Superior temporal gyrus (tissue), 1 donor: Measurements from ENCODE around the gene RPRD1B.

Experiments
- DNase-seq: peaks from one replicate; pipeline ENCODE4 v3.0.0-alpha.2; 2016; ENCODE audit errors: extremely low spot score

The RPRD1B gene

DNA sequence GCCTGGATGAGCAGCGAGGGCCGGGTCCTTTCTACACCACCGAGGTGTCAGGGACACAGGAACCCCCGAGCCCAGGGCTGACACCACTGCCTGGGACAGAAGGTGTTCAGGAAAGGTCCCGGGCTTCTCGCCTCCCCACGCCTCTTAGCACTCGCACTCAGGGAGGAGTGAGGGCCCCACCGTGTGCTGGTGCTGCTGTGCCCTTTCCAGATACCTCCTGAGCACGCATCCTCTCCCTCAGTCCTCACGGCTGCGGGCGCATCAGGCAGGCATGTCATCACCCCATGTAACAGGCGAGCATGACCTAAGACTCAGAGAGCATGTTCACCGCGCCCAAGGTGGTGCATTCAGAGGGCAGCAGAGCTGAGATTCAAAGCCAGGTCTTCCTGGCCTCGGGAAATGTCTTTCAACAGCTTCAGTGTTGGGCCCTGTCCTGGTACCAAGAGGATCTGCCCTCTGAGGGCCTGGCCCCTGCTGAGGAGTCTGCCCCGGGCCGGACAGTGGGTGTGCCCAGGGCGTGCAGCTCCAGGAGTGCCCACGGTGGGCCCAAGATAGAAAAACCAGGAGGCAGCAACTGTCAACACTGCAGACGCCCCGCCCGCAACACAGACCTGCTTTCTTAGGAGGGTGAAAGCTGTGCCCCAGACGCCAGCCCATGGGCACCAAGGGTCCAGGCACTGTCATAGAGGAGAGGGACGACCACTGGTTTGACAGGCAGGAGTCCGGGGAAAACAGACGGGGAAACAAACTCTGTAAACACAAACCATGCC lies 102.3 kb downstream of the RPRD1B start:
- DNase-seq, result no peak

DNA sequence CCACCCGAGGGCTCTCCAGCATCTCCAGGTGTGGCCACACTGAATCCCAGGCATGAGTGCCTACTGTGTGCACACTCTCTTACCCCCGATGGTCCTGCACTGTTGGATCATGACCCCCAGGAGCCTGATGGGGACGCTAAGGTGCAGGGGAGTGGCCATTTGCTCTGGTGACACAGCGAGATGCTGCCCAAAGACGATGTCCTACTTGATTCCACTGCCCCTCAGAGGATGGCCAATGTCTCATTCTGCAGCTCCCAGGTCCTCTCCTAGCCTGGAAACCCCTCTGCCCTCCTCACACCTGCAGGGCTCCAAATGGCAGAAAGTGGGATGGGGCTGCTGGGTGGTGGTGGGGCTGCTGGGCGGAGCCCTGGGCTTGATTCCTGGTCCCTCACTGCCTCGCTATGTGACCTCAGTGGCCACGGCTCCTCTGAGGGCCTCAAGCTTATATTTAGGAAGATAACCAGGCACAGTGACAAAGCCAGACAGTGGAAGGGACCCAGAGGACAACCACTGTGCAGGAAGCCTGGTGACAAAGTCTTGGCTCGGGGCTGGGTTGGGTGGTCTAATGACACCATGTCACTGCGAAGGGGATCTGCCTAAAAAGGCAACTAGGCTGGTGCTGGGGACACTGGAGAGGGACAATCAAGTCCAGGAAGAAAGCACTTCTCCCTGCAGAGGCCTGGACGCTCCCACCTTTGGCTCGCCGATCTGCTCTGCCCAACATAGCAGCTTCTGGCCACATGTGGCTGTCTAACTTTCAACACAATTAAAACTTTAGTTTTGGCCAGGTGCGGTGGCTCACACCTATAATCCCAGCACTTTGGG lies 103.1 kb downstream of the RPRD1B start:
- DNase-seq, result no peak

DNA sequence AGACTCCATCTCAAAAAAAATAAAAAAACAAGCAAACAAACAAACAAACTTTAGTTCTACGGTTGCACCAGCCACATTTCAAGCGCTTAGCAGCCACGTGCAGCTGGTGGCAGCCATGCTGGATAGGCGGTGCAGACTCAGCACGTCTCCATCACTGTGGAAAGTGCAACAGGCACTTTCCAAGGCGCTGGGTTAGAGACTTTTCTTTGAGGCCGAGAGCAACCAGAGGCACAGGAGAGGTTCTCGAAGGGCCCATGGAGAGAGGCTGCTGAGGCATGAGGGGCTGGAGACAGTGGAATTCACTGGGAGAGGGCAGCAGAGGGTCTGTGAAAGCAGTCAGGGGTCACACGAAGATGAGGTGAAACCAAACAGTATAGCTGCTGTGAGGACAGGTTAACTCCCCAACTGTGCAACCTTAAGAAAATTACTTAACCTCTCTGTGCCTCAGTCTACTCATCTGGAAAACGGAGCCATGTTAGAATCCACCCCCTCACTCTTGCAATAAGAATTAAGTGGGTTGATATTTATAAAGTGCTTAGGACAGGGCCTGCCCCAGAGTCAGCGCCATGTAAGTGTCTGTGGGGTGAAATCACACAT lies 104.0 kb downstream of the RPRD1B start:
- DNase-seq, result no peak

DNA sequence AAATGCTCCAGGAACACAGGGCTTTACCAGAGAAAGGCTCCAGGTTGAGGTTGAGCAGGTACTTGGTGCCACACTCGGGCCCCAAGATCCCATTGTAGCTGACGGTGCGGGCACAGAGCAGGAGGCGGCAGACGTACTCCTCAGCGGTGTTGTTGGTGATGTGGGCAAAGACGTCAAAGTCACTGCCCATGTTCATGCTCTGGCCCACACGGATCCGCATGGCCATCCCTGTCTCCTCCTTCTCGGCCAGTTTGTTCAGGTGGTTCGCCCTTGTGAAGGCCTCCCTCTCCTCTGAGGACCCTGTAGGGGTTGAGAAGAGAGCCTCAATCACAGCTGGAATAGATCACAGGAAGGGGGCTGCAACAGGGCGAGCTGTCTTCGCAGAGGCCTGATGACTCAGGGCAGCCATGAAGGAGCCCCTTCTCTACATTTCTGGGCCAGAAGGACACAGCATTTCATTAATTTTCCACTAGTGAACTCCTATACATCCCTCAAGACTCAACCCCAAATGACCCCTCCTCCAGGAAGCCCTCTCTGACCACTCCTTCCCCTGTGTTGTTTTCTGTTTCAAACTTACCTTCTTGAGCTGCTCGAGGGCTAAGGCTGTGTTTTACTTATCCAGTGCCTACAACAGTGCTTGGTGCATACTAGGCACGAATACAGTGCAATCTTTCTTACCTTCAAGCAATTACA lies 104.7 kb downstream of the RPRD1B start:
- no peak for DNase-seq

DNA sequence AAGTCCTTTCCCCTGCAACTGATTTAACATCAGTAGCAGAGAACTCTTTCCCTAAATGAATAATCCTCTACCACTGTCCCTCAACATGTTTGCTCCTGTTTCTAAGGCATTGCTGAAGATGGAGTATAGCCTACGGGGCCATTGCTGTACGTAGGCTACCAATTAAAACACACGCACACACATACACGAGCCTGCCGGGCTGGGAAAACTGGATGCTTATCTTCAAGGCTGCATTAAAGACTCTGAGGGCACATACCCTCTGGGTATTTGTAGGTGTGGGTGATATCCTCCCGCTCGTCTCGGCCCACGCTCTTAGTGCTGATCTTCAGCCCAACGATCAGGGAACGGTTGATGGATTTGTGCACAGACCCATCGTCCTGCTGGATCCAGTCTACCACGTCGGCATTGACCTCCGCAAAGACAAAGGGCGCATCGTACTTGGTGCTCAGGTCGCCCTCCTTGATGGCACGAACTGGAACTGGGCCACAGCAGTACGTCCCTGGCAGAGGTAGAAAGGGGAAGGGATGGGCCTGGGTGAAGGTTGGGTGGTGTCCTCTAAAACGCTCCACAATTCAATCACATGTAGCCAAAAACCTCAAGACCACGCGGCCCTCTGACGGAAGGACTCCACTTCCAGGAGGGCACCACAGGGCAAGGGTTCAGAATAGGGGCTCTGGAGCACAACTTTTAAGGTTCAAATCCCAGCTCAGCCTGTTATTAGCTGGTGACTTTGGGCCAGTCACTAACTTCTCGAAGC lies 105.8 kb downstream of the RPRD1B start:
- DNase-seq, result no peak

DNA sequence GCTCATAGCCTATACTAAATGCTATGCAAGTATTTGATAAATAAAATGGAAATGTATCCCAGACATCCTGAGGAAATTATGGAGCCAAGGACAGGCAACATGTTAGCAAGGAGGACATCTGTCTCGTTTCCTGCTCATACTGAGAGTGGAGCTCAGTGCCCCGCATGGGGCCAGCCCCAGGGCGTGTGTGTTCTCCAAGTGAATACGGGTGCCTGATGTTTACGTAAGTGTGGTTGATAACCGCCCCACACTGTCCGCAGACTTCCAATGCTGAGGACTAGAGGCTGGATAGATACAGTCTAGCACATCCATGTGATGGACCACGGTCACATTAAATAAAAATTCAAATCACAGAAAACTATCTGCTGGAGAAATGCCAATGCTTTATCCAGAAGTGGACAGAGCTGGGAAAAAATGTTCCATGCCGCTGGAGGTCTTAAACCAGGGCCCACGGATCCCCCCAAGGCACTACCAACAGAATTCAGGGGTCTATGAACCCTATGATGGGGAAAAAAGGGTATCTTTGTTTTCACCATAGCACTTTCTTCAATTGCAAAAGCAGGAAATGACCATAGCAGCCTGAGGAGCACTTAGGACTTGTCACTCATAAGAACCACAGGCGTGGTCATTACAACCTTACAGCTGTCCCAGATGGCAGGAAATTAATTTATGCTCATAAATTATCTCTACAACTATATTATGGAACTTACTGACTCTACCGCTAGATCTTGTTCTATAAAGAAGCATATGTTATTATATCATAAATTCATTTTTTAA lies 106.6 kb downstream of the RPRD1B start:
- DNase-seq, result no peak

DNA sequence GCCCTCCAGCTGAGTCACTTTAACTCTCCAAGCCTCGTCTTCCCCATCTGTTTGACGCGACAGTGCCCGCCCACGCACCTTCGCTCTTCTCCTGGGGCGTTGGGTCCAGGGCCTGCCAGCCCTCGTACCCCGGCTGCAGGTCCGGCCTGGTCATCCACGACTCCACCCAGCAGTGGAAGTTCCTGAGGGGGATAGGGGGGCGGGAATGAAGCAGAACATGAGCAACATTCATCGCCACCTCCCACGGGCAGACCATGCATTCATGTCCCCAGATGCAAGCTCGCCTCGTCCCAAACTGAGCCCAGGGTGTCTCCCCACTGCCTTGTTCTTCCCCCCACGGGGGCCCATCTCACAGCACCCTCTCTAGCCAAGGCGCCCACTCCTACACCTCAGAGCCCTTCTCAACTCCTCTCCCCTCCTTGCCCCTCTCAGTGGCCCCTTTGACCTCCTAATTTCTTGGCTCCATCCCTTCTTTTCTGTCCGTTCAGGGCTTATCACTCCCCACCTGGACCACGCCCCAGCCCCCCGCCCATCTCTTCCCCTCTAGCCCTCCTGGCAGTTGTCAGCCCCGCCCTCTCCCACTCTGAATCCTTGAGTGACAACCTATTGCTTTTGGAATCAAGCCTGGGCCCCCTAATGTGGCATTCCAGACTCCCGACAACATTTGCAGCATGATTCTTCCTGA lies 107.8 kb downstream of the RPRD1B start:
- no peak for DNase-seq
